Stimulated activated CD4-positive, alpha-beta T cell treated with anti-CD3 and anti-CD28 coated beads, Interleukin-2, amount 100 ng/mL, for 24 hours (primary cell): ENCODE data around the gene TXNDC2.
"Not testable (repeated sequence)": the region's sequence is repeated elsewhere in the genome, so short reads cannot be mapped to it uniquely, and the experiment has no call there.

ENCODE experiments used
- DNase-seq, 2 donors: peaks; one replicate each; pipeline ENCODE4 v3.0.0-alpha.2; 2020

TXNDC2 gene

GRCh38 chr18:9887992-9888391 is 2.2 kb downstream of the TXNDC2 start:
- DNase-seq, result no peak

GRCh38 chr18:9890196-9890595 is 4.4 kb downstream of the TXNDC2 start:
- DNase-seq, result no peak

DNA sequence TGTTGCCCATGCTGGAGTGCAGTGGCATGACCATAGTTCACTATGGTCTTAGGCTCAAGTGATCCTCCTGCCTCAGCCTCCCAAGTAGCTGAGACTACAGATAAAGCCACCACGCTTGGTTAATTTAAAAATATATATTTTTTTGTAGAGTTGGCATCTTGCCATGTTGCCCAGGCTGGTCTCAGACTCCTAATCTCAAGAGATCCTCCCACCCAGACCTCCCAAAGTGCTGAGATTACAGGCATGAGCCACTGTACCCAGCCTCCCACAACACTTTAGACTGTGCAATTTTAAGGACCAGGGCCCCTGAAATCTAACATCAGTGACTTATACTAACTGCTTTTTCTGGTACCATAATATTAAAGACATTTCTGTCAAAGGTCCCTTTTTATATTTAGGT is 5.2 kb downstream of the TXNDC2 start:
- DNase-seq, result no peak

GRCh38 chr18:9891515-9891914 is 5.7 kb downstream of the TXNDC2 start:
- not testable (repeated sequence) for DNase-seq

GRCh38 chr18:9894454-9895068 is 8.8 kb downstream of the TXNDC2 start:
- no peak for DNase-seq

- no peak for DNase-seq
These were observed 11.4 kb downstream of the TXNDC2 start for GRCh38 chr18:9897129-9897528.

- not testable (repeated sequence) for DNase-seq
These were observed 12.1 kb downstream of the TXNDC2 start for GRCh38 chr18:9897787-9898291.

DNA sequence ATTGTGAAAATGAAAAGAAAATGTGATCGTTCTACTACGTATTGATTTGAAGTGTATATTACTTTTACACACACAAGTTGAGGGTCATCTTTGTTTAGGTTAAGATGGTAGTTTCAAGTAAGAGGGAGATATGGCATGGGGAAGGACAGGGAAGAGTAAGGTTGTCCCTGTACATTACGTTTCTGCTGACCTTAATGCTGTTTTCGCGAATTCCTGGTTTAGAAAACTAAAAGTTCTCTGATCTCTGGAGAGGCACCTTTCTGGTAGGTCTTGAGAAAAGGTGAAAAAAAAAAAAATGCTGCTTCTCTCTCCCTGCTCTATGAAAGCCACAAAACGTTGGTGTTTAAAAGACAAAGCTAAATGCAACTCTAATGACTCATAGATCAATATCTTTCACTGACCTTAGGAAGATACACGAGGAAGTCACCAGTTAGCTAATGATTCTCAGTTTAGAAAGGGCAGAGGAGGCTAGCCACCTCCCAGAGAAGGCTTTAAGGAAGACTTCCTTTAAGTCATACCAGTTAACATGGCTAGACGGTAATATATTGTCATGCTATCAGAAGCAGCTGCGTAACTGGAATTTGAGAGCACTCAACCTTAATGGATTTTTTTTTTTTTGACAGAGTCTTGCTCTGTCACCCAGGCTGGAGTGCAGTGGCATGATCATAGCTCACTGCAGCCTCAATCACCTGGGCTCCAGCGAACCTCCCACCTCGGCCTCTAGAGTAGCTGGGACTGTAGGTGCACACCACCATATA is 13.2 kb downstream of the TXNDC2 start:
- no peak for DNase-seq

GRCh38 chr18:9899550-9899930 is 13.8 kb downstream of the TXNDC2 start:
- not testable (repeated sequence) for DNase-seq

GRCh38 chr18:9900699-9901098 is 14.9 kb downstream of the TXNDC2 start:
- no peak for DNase-seq

GRCh38 chr18:9901377-9901776 is 15.6 kb downstream of the TXNDC2 start:
- DNase-seq, result no peak

- DNase-seq, result not testable (repeated sequence)
These were observed 16.5 kb downstream of the TXNDC2 start for GRCh38 chr18:9902264-9902663.

- DNase-seq, result no peak
These were observed 17.1 kb downstream of the TXNDC2 start for GRCh38 chr18:9902832-9903231.

DNA sequence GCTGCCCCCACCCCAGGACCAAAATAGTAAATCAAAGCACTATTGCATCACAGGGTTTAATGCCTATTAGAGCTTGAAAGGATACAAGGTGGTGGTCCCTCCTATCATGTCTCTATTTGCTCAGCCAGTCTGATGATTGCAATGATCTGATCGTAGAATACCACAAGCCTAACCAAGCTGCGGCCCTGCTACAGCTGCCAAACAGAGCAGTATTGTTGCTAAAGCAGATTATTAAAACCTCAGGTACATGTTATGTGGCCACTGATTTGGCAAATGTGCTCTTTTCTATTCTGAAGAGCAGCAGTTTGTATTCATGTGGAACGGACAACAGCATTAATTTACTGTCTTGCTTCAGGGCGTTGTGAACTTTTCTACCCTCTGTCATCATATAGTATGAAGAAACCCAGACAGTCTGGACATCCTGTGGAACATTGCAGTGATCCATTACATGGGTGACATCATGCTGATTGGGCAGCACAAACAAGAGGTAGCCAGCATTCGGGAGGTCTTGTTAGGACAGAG is 19.7 kb downstream of the TXNDC2 start:
- no peak for DNase-seq

DNA sequence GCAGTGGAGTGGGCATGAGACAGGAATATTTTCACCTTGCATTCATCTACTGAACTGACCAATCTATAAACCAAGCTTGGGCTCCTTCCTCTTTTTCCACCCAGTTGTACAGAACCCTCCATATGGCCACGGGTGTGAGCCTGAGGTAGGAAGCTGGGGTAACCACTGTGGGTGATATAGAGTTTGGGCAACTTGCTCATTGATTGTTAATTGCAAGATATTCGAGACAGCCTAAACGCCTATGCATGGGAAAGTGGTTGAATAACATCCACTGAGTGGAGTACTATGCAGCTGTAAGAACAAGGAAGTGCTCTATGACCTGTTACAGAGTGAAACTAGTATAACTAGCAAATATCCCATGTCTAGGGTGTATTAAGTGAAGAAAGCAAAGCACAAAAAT is 20.7 kb downstream of the TXNDC2 start:
- no peak for DNase-seq

DNA sequence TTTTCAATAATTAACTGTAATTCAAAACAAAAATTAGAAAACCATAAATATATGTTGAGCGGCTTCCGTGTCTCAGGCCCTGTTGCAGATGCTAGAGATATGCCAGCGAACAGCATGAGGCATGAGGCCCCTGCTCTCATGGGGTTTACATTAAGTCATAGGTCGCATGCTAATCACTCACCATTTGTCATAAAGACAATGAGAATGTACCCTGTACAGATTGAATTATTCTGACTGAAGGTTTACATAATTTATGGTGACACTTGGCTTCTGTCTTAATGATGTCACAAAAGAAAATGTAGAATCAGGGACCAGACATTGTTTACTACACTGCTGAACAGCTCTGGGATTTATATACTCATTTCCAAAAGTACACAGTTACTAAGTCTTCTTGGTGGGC is 22.1 kb downstream of the TXNDC2 start:
- no peak for DNase-seq

DNA sequence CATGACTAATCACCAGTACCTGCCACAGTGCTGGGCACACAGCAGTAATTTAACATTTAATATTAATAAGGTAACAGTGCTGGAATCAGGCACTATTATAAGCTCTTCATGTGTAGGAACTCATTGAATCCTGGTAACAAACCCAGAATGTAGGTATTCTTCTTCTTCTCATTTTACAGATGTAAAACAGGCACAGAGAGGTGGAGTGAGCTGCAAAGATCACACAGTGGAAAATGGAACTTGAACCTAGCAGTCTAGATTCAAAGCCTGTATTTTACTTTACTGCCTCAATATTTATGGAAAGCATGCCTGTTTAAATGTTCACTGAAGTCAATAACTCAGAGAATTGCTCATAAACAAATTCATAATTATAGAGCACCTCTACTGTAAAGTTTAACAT is 24.3 kb downstream of the TXNDC2 start:
- no peak for DNase-seq

DNA sequence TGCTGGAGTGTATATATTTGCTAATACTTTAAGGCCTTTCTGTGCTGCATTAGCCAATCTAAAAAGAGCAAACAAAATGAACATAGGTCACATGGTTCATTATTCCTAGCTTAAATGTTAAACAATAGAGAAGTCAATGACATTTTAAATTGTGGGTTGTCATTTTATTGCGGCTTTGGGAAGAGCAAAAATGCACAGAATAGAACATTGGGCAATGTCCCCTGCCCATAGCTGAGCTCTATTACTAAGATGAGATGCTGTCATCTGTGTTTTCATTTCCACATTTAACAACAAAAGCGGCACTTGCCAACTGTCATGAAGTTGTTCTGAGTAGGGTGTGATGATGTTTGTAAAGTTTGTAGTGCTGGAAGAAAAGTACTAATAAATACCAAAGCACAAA is 24.9 kb downstream of the TXNDC2 start:
- no peak for DNase-seq

GRCh38 chr18:9911226-9911625 is 25.5 kb downstream of the TXNDC2 start:
- DNase-seq, result no peak

GRCh38 chr18:9912285-9912684 is 26.5 kb downstream of the TXNDC2 start:
- not testable (repeated sequence) for DNase-seq

GRCh38 chr18:9913151-9913525 is 27.4 kb downstream of the TXNDC2 start:
- no peak for DNase-seq

DNA sequence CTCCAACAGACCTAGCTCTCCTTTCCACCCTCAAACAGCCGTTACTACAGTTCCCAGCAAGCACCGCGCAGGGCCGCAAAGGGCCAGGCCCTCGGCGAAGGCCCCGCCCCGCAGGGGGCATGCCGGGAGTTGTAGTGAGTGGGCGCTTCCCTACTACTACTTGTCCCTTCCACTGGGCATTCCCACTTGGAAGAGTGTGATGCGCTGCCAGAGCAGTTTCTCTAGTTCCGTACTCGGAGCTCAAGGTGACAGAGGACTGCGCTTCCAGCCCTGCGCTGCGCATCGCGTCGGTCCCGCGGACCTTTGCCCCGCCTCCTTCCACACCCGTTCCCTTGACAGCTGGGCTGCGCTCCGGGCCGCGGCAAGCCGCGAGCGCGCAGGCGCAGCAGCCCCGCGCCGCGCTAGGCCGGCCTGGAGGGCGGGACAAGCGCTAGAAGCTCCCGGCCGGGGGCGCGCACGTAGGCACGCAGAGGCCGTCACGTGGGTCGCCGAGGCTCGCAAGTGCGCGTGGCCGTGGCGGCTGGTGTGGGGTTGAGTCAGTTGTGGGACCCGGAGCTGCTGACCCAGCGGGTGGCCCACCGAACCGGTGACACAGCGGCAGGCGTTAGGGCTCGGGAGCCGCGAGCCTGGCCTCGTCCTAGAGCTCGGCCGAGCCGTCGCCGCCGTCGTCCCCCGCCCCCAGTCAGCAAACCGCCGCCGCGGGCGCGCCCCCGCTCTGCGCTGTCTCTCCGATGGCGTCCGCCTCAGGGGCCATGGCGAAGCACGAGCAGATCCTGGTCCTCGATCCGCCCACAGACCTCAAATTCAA is 28.0 kb downstream of the TXNDC2 start, which contains the start of gene VAPA:
Gene VAPA, plus strand, starts transcription at position 491 of the 808 bp plus-strand sequence. Its CDS starts 241 bp downstream, at position 732.
- peak; percentile 90 to 93 for DNase-seq

DNA sequence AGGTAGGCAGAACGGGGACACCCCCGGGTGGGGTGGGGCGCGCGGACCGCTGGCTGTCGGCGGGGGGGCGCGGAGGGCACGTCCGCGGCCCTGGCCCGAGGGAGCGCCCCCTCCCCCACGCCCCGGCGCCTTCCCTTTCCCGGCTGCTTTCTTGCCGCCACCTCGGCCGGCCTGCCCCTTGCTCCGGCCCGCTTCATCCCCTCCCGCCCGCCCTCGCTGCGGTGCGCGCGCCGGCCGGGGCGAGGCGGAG is 28.5 kb downstream of the TXNDC2 start:
- DNase-seq, result no peak
